Mesenteric fat pad (tissue), 1 donor: ENCODE data around the gene USP3. TPM values are rescaled to one million over a fixed set of nuclear protein-coding genes. Genes with fewer than 3 reads are reported as not detected.

Source experiments
- DNase-seq: peaks from one replicate; pipeline ENCODE4 v3.0.0-alpha.2; 2020; ENCODE audit warnings: low spot score
- total RNA-seq: library from RNA; stranded (reverse); fragmentation: NEBNext Ultra II Directional; extraction: Animal tissue kit (Norgen Biotek cat#: 25700); gene quantifications from one replicate; pipeline ENCODE4 v1.2.1, GENCODE V29; 2021
- donor health status: DM: yes; HTN: yes; CAD: no.

Gene USP3
- total RNA-seq, 1 donor from 2014 or later, result 54.7 TPM

DNA sequence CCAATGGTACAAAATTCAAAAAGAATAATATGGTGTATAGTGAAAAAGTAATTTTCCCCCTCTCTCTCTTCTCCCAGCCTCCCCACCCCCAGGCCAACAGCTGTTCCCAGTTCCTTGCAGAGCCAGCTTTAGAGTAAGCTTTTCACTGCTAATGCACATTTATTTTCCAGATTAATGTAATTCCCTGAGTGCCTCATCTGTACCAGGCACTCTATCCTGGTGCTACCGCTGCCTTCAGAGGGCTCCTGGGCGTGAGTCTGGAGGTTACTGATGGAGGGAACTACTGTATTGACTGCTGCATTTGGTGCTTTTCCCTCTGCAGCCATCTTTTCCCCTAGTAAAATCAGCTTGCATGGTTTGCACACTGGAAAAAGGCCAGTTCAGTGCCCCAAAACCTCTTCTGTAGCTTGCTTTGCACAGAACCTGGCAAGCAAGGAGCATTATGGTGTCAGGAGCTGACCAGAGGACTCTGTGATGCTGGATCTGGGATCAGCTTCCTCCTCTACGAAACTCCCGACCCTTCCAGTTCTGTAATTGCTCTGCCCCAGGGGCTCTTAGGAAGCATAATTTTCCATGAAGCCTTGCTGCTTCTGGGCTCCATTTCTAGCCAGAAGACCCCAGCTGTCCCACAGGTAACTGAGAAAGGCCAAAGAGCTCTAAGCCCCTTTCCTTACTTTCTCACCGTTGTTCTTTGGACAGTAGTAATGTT lies 8.5 kb upstream of the USP3 start:
- DNase-seq, result no peak

DNA sequence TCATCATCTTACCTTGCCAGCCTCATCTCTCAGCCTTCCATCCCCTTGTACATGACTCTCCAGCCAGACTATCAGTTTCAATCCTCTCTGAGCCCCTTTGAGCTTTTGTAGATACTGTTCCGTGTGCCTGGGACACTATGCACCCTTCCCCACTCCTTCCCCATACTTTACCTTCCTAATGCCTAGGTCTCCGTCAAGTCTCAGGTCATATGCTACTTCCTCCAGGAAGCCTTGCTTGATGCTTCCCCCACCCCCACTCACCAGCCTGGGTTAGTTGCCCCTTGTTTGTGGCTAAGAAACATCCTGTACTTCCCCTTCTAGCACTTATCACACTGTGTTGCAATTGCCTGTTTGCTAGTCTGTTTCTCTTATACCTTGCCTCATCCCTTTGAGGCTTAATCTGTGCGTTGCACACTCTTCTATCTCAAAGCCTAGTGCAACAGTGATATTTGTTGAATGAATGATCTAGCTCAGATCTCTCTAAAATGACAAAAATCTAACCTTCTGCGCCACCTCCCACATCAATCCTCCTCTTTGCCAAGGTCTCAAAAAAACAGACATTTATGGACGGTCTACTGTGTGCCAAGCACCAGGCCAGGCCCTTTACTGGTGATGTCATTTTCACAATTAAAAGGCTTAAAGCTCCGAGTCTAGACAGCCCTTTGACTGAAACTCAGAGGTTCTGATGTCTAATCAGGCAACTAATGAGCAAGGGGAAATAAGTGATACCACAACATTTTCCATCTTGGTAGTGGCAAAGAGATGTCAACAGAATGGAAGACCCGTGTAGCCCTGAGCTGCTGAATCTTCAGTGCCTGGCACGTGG lies 6.5 kb upstream of the USP3 start:
- DNase-seq, result no peak

DNA sequence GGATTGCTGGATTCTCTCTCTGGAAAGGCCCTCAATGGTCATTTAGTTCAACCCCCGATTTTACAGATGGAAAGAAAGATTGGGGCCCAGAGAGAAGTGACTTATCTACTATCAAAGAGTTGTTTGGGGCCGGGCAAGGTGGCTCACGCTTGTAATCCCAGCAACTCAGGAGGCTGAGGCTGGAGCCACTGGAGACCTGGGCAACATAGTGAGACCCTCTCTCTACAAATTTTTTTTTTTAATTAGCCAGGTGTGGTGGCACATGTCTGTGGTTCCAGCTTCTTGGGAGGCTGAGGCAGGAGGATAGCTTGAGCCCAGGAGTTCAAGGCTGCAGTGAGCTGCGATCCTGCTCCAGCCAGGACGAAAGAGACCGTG lies 5.2 kb upstream of the USP3 start:
- no peak for DNase-seq

DNA sequence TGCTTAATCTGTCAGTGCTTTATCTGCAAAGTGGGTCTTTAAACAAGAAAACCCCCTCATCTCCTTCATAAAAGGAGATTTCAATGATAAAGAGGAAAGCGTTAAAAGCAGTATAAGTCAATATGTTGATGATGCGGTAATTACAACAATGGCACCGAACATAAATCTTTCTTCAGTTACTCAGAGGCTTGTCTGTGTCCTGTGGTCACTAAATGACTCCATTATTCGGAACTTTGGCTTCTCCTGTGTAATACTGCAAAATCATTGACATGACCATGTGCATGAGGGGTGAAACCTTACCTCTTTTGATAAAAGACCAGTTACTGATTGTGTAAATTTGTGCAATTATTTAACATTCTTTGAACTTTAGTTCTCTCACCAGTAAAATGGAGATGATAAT lies 4.8 kb upstream of the USP3 start:
- DNase-seq, result no peak

DNA sequence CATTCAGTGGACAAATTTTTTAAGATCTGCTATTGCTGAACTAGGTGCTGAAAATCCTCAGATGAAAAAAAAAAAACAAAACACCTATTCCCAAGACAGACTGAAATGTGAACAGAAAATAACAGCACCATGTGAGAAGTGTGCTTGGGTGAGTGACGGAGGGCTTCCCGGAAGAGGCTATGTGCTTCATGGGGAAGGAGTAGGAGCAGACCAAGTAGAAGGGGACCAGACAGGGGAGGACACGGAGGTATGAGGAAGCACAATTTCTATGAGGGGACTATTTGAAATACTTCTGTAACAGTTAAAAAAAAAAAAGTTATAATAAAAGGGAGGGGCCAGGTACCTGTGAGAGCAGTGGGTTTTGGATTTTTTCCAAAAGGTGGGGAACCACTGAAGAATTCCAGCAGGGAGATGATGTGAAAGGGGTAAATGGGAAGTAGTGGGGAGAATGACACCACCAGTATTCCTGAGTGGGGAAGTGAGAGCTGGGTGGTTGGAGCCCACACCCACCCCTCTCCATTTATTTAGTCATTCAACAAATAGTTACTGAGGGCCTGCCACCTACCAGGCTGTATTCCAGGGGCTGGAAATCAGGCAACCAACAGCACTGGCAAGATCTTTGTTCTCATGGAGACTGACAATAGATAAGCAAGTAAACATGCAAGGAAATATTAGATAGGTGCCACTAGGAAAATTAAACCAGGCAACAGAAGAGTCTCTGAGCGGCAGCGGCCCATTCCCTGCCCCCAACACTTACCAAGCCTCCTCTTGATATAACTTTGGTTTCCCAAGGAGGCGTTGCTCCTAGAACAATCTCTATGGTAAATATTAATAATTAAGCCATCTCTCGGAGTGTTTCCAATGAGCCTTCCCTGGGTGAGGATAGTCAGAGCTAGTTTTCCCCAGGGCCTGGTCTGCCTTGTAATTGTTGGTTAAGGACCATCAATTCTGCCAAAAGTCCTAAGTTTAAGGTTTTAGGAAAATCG lies 3.8 kb upstream of the USP3 start:
- no peak for DNase-seq

DNA sequence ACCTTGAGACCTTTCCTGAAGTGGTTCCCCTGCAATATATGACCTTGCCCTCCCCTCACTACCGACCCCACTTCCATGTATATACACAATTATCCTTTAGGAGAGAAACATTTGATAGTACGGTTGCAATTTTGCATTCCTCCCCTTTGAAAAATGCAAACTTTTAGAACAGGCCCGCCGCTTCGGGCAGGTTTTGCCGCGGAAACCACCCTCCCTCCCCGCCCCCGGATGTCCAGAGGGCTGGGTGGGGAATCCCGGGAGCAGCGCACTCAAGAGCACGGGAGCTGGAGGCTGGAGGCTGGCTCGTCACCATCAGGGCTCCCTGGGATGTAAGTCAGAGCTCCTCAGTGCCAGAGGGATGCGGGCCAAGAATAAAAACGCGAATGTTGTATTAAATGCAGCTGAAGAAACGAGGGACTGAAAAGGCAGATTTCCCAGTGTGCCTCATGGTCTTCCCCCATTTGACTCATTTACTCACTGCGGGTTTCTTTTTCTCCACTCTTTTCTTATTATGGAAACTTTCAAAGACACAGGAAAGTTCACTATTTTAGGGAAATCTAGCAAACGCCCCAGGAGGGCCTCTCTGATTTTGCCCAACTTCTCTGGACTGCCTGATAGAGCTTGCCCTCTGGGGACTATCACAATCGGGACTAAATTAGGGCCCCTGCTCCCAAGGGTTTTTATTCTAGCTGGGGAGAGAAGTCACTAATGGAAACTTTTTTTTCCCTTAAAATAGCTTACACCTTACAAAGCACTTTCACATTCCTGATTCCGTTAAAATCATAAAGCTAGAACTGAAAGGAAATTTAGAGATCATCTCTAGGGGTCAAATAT lies 2.9 kb upstream of the USP3 start:
- DNase-seq, result peak; percentile 93

DNA sequence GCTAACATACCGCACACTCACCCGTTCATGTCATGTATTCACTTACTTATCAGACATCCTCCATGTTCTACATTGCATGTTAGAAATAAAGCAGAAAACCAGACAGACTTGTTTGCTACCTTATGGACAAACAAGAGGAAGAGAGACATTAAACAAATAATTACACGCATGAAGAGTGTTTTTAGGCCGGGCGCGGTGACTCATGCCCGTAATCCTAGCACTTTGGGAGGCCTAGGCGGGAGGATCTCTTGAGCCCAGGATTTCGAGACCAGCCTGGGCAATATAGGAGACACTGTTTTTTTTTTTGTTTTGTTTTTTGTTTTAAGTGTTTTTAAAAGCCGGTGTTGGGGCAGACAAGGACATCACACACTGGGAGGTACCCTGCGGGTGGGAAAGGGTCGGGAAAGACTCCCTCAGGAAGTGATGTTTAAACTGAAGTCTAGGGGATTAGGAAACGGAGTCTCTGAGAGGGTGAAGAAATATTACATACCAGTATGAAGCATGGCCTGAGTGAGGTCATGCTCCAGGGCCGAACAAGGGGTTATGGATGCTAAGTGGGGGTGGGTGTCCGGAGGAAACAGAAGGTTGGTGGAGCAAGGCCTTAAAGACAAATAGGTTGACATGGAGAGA lies 2.1 kb upstream of the USP3 start:
- no peak for DNase-seq

DNA sequence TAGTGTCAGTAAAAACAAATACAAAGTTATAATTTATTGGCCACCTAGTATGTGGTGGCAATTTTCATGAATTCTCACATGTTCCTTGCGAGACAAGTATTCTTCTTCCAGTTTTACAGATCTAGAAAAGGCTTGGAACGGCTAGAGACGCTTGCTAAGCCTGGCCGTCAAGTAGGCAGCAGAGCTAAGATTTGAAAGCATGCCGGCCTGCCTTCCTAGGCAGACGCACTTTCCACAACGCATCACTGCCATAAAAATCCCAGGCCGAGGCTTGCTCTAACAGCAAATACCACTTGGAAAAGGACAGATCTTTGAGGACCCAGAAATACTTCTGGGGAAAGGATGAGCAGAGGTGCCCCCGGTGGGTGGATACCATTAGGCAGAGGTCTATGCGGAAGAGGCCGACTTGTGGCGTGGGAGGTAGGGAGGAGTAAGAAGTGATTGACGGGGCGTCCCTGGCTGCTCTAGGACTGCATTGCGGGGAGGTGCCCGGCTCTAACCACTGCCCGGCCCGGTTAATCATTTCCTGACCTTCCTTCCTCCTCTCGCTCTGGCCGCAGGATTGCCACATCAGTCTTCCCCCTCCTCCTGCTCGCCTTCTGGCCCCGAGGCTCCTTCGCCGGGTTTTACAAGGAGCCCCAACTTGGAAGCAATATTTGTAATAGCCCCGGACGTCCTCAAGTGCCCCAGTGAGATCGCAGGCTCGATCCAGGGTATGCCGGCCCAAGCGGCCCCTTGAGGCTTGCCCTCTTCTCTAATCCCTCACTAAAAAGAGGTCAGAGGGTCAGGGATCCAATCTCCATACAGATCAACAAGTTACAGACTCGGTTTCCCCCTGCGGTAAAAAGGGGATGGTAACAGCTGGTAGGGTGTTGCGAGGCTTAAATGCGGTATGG lies 1.3 kb upstream of the USP3 start:
- DNase-seq, result peak; percentile 95

DNA sequence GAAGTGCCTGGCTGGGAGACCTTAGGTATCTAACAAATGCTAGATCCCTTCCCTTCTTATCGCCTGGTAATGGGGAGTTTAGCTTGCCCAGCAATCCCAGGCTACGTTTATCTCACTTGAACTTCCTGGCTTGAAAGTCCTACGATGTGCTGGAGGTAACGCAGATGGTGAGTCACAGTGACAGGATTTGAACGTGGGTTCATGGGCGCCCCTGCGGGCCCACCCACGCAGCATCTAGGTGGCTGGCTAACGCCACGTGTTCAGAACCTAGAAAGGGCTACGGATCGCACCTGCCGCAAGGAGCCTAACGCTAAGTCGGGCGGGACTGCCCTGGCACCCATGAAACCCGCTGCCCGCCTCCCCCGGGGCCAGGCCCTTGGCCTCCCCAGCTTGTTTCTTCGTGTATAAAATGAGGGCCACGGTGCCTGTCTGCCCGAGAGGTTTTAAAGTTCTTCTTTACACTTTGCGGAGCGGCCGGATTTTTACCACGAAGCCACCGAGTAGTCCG lies 600 bp upstream of the USP3 start:
- DNase-seq, result peak; percentile 92

DNA sequence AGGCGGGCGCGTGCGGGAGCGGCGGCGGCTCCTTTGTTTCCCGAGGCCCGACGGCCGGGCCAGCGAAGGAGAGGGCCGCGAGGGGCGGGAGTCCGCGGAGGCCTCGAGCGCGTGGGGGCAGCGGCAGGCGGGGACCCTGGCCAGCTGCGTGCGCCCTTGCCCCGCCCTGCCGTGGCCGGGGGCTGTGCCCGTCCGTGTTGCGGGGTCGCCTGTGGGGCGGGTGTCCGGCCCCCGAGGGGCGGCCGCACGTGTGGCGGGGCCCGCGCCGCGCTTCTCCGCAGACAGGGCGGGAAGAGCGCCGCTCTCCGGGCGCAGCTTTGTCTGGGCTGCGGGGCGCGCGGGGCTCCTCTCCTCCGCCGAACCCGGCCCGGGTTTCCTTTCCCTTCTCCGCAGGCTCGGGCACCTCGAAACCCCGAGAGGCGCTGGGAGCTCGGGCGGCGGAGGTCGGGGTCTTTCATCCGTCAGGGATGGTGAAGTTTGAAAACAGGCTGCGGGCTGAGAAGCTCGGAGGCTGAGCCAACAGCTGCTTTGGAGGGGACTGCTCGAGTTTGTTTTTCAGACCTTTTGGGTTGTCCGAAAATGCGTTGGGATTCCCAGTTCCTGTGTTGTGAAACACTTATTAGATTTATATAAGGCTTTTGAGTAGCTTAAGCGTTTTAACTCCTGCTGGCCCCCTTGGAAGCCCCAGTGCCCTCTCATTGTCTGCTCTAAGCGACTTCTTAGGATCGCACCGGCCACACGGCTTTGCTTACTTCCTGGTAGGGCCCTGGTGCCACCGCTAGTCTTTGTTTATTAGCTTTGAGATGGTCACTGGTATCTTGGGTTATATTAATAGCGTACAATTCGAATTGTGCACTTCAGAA lies 817 bp downstream of the USP3 start:
- peak; percentile 90 for DNase-seq

DNA sequence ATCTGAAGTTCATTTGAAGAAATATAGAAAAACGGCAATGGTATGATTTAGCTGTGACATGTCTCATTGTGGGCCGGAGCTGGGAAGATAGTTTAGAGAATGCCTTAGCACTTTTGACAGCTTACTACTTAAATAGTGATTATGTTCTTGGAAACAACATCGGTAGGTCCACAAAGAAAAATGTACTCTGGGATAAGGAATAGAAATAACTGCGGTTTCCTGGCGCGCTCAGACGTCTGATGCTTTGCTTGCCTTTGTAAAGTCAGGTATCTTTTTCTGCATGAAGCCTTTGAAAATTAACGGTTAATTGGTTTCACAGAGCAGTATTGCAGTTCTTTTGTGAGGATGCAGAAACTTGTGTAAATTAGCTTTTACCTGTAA lies 1.4 kb downstream of the USP3 start:
- DNase-seq, result no peak

DNA sequence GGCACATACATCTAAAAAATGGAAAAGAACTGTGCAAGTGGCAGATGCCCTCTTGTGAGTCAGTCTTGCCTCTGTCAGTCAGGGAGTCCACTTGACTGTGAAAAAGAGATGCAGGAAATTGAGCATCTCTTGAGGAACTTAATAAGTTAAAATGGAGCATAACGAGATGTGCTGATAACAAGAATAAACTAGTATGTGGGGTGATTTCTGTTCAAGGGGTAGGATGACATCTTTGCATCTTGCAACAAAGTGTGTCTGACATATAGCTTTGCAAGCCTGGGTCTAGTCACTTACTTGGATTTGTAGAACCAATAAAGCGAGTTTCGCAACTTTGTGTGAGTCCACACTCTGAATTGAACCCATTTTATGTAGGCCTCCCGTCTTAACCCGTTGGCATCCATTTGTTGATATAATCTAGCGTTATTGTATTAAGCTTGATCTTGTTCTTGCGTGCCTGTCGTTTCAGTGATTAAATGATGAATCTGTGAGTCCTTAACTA lies 2.2 kb downstream of the USP3 start:
- DNase-seq, result no peak

DNA sequence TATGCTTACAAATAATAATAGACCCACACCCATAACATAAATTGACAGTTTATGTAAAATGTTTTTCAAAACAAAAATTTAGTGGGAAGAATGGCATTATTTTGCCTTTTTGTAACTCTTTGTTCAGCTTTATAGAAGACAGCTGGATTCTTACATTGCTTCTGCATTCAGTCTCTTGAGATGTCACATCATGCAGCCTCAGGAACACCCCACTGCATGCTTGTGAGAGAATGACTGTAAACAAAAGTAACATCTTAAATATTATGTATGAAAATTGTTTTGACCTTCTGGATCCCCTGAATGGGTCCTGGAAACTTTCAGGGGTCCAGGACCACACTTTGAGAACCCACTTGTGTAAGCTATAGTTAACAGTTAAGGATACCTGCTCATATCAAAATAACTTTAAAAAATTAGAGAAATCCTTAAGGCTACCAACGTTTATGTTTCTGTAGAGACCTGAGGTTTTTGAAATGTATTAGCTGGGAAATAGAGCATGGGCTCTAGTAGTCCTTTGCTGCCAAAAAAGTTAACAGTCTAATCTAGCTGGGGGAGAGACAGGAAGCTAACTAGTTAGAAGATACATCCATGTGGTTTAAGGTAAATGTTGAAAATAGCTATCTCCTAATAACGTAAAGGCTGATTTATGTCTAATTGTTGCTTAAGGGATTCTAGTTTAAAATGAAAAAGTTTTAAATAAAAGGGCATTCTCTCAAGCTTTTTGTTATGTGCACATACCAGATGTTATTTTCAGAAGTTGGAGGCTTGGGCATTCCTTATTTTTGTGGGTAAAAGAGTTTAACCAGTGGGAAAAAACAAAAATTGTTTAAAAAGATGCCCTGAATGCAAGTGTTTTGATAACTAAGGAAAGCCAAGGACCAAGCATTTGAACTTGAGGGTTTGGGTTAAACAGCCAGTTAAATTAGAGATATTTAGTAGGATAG lies 3.8 kb downstream of the USP3 start:
- DNase-seq, result no peak

DNA sequence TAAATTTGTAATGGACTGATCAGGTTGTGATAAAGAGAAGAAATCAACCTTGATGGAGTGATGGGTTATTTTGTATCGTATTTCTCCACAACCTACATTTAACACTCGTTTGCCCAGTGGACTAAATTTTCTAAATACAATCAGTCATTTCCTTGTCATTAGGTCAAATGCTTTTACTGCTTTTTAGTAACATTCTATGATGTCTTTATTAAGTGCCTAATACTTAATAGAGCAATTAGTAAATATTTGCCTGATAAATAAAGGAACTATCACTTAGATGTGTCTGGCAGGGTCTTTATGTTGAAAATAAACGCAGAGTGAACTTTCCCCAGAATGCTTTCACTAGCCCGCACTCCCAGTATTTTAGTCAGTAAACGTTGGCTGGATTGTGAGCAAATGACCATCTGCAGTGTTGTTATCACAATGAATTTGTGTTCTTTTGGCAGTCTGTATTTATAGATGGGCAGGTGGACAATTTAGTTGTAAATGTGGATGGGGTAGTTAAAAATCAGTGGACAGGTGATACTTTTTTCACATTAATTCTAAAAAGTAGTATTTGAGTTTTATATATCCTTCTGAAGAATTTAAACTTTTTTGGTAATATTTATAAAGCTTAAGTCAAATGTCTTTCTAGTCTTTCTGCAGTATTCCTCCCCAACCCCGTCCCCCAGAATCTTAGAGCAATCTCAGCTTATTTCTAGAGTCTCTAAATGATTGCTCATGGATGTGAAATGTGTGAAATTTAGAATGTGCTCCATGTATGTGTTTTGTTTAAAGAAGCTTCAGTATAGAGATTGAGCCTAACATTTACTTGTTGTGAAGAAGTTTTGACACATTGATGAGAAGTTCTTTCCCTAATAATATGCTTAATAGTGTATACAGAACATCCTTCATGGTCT lies 4.9 kb downstream of the USP3 start:
- DNase-seq, result no peak
